Loucy (cell line): ENCODE results near the gene LMNTD2.

Experiments used
- CTCF ChIP-seq: fragments of 200-600 bp; sonication (generic); conservative IDR thresholded peaks from 2 replicates; pipeline ENCODE4 v1.5.1; 2014; ENCODE audit warnings: mild to moderate bottlenecking, antibody characterized with exemption, low read length
- EZH2phosphoT487 ChIP-seq: fragments of 200-600 bp; IDR thresholded peaks from 2 replicates; pipeline ENCODE4 v1.6.1; 2018; ENCODE audit warnings: antibody characterized with exemption, mild to moderate bottlenecking, moderate library complexity, borderline replicate concordance

DNA sequence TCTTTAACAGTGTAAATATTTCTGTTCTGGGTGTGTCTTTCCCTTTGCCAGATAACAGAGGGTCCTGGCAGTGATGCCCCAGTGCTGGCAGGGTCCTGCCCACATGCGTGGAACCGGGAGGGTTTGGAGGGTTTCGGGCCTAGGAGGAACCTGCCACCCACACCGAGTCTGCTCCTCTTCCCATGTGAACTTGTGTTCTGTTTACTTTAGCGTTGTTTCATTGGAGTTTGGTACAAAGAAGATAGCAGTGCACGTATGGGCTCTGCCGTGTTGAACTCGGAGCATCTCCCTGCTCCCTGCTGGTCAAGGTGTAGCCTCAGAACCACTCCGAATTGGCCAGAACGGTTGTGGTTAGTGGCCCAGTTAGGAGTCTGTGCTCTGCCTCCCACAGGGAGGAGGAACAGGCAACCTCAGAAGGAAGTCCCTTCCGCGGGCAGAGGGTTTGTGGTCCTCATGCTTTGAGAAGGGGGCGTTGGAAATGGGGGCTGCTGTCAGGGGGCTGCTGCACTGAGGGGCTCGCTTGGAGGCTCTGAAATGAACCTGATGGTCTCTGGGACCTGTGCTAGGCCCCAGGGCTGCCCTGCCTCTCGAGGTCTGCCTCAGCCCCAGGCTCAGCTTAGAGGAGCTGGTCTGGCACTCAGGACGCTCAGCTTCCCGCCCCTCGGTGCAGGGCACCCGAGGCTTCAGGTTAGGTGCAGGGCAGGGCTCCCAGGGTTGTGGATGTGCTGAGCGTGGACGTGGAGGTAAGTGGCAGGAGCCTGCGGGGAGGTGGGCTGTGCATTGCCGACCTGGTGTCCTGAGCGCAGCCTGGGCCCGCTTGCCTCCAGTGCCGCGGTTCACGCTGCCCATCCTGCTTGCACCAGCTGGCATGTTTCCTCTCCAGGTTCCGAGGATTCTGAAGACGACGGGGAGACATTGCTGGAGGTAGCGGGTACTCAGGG lies 26.1 kb upstream of the LMNTD2 start:
- no peak for TF ChIP-seq CTCF
- no peak for TF ChIP-seq EZH2phosphoT487
